Activated naive CD8-positive, alpha-beta T cell treated with anti-CD3 and anti-CD28 coated beads, Interleukin-2, amount 50 U/mL, for 16 hours (primary cell): ENCODE results near the gene NUCB2.

Experiments
- DNase-seq: peaks from one replicate; pipeline ENCODE4 v3.0.0-alpha.2; 2020; ENCODE audit warnings: low read depth, low spot score

NUCB2 gene

DNA sequence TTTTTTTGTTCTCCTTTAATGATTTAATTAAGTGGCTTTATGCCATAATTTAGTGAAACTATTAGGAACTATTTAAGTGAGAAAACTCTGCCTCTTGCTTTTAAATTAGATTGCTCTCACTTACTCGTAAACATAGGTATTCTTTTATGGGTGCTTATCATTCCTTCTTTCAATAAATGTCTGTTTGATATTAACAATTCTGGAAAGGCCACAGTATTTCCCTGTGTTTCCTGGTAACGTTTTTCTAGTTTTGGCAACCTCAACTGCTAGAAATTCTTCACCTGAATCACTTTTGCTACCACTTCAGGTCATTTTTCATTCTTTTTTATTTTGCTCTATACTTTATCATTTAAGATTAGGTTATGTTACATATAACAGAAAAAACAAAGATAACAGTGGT lies 55.1 kb downstream of the NUCB2 start:
- no peak for DNase-seq

DNA sequence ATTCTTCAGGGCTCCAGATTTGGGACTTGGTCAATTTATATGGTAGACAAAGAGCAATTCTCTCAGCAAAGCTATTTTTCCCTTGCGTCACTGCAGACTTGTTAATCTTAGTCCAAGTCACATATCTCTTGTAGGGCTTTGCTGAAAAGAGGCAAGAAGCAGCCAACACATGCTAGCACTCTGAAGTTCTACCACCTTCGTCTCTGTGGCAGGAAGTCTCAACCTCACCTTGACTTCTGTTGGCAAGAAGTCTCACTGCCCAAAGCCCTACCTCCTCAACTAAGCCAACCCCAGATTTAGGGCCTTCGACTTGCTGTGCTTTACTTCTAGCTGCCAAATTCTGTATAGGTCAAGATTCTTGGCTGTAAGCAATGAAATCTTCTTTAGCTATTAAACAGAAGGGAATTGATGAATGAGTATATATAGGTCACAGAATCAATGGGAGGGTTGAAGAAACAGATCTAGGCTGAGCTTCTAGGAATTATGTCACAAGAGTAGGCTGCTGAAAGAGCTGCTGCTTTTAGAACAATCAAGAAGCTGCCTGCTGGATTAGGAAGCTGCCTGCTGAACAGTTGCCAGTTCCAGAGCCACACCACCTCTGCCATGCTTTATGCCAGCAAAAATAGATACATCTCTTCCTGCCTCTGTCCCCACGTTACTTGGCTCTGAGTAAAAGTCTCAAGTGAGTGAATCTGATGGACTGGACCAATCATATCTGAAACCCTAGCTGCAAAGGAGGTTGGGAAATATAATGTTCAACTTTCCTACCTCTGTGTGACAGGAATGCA lies 57.5 kb downstream of the NUCB2 start:
- DNase-seq, result no peak

DNA sequence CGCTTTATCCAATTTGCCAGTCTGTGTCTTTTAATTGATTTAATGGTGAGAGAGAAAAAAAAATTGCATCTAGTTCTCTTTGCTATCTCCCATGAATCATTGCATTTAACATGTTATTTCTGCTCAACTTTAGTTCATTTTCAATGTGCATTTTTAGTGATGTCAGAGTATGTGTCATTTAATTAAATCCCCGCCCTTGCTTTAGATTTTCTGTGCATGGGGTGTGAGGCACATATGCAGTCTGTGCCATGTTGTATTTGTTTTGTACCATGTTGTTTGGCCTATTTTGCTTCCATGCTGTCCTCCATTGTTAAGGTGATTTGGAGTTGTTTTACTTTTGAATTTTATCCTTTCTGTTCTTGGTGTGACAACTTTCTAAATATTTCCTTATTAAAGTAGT lies 66.7 kb downstream of the NUCB2 start:
- no peak for DNase-seq

DNA sequence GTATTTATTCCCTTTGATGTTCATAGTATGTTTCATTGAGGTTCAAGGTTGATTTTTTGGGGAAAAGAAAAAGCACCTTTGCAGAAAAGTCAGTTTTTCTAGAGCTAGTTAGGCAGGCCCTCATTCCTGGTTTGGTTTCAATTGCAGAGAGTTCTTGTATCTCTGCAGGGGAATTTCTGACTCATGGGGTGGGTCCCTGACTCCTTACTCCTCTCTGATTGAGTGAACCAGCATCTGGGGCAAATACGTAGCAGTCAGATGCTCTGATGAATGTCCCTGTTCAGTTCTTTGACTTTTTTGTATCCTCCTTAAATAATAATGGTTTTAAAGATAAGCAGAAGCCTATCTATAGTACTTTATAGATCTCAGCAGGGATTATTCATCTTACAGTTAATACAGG lies 67.4 kb downstream of the NUCB2 start:
- no peak for DNase-seq

DNA sequence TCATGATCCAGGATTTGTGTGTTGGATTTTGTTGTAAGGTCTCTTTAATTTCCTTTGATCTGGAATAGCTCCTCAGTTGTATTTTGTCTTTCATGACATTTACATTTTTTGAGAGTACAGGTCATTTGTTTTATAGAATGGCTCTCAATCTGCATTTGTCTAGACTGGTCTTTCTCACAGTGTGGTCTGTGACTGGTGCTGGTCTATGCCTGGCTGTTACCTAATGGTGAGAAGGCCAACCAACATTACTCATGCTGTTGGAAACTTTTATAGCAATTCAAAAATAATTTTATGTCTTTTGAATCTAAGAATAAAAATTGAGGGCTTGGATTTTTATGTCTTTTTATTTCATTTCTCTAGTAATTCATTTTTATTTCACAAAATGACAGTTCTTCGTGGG lies 71.1 kb downstream of the NUCB2 start:
- no peak for DNase-seq

DNA sequence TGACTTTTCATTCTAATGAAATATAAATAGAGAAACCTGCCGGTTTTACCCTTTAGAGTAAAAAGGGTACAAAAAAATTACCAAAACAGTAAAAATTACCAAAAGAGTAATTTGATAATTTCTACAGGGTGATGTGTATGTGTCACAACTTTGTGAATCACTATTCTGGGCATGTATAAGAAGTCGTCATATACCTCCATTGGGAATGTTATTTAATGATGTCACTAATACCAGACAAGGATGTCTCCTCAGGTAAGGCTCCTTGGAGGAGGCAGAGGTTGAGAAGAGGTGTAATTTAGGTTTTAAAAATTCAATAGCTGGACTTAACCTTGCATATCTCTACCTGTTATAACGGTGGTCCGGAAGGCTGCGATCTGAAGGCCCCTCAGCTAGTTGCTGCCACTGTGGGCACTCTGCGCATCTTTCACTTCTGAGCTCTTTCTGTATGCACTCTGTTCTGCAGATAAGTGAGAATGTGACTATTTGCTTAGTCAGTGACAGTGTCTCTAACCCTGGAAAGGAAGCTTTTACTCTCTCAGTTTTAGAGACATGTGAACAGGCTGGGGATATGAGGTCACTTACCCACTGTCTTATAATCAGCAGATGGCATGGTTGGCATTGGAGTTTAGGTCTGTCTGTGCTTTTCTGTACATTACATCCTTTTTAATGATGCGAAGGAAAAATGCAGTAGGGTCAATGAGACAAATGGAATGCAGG lies 74.1 kb downstream of the NUCB2 start:
- no peak for DNase-seq

DNA sequence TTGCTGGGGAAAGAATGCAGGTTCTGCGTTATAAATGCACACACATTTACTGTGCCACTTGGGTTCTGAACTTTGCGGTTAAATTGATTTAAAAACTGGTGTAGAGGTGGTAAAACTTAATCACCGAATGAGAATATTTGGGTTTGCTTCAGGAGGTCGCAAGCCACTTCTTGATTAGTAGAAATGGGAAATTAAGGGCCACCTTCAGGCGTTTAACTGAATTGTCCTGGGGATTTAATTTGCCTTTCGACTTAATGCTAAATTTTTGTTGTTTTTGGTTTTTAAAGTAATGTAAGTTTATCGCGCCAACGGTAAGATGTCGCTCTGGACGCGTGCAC lies 74.6 kb downstream of the NUCB2 start:
- DNase-seq, result no peak

DNA sequence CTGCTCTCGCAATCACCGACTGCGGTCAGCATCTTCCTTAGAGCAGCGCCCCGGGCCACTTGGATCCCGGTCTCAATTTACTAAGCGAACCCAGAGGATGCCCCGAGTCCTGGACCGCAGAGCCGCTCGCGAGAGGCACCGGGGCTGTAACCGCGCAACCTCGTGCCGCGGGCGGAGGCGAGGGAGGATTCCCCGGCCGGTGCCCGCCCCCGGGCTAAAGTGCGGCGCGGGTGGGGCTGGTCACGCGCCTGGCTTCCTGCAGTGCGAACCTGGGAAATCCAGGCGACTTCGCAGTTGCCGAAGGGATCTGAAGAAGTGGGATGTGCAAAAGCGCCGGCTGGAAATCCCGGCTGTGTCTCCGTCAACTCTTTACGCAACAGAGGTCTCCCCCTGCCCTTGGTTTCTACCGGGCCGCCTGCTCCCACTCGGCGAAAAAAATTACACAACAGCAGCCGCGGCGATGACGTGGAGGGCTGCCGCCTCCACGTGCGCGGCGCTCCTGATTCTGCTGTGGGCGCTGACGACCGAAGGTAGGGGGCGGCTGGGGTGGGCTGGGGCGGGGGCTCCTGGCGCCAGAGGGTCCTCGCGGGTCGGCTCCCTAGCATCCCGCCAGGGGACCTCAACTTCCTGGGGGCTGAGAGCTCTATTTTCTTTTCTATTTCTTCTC lies 75.1 kb downstream of the NUCB2 start, which contains the start of gene NCR3LG1:
TSS of gene NCR3LG1 (plus strand) at position 291 of the 667 bp plus-strand sequence. CDS start at position 461, 170 bp downstream.
- peak; percentile 24 for DNase-seq

DNA sequence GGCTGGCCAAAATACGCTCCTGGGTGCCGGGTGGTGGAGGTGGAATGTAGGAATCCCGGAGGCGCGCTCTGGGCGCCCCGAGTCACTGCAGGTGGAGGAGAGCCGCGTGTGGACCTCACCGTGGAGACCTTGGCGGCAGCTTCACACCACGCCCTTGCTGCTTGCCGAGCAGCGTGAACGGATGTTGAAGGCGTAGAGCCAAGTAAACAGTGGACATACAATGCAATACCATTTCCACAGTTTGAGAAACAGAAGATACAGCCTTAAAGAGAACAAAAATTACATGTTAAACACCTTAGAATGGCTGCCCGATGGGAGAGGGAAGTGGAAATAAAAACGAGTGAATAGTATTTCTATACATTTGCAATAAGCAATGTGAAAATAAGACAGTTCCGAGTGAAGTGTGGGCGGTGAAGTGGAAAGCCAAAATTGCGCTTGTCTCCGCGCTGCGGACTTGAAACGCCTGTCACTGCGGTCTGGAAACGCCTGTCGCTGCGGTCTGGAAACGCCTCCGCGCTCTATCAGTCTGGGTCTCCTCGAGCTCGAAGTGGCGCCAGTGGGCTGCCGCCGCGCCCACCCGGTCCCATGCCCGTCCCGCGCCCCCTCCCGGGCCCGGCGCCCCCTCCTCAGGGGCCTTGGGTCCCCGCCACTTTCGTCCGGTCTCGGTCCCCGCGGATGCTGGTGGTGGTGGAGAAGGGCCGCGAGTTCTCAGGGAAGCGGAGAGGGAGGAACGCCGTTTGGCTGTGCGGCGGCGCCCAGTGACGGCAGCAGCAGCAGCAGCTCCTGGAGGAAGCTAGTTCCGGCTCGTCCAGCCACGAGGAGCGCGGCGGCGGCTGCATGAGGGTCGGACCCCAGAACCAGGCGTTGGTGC lies 76.6 kb downstream of the NUCB2 start:
- DNase-seq, result peak; percentile 21

DNA sequence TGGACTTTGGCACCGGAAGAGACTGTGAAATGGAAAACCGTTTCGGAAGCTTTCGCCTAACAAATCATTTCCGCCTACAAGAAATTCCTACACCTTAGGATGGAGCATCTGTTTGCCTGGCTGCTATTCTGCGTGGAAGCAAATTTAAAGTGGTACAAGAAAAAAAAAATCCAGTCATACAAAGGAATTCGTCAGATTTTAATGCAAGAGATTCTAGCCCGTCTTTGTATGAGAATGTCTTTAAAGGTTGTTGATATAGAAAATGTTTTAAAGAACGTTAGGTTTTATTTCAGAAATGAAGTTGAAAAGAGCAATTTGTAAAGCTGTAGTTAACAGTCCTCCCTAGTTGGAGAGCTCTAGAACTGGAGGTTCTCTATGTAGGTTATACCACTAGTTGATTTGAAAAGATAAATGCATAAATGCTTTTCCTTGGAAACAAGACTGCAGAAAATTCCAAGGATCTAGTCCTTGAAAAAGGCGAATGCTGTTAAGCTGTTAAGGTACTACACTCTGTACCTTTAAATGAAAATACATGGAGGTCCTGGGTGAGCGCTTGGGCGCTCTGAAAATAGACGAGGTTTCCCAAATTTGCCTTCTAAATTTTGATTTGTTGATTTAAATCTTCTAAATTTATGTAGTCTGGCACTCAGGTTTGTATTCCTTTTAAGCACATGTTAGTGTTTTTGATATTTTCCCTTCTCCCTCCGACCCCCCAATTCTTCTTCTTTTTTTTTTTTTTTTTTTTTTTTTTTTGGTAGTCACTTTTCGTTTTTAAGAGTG lies 77.5 kb downstream of the NUCB2 start:
- no peak for DNase-seq

DNA sequence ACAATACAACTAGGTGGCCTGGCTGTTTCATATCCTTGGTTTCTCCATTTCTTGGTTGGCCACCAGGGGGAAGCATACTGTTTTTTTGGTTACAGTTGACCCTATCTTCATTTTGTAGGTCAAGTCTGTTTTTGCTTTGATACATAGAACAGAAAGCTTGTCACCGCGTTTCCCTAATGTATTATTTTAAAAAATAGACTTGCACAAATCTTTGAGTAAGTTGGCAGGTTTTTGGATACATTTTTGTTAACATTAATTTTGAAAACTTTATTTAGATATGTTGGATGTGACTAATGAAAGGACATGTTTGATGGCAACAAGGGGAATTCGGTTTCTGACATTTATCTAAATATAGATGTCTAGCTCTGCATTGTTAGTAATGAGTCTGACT lies 78.1 kb downstream of the NUCB2 start:
- peak; percentile 32 for DNase-seq

DNA sequence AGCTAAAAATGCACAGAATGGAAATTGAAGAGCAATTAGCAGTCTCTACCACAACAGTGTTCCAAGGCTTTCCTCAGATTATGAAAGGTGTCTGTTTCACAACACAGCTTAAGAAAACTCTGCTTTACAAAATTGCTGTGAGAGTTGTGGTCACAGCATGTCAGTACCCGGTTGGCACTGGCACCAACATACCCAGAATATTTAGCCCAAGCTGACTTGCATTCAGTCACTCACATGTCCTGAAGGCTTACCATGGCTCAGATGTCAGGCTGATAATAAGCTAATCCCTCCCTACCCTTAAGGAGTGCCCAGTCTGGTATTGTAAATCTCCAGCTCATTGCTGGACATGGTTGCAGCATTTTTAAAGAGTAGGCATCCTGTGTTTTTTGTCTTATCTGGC lies 90.0 kb downstream of the NUCB2 start:
- no peak for DNase-seq

DNA sequence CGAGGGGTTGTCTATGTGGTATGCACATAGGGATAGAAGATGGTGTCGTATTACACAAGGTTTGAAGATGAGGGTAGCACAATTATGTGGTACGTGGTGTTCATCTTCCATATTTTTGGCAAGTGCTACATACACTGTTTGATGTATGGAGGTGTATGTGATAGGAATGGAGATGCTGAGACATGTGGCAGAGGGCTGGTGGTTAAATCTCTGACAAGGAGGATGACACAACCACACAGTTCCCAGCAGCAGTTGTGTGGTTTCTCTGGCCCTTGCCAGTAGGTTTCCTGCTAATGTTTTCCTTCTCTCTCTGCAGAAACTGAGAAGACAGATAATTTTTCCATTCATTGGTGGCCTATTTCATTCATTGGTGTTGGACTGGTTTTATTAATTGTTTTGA lies 92.0 kb downstream of the NUCB2 start:
- DNase-seq, result no peak

DNA sequence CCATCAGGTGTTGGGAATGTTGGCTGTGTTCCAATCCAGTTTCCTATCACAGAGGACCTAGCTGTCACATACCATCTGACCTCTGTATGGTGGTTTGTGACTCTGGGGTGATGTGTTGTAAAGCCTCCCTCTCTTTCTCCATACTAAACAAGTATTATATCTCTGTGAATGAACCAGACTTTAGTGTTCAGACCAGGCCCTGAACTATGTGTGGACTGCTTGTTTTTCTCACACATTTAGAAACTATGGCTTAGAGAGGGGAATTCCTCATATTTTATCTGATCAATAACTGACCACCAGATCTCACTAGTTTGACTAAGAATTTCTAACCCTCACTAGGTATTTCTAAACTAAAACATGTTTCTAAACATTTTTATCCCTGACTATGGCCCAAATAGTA lies 92.6 kb downstream of the NUCB2 start:
- DNase-seq, result no peak

DNA sequence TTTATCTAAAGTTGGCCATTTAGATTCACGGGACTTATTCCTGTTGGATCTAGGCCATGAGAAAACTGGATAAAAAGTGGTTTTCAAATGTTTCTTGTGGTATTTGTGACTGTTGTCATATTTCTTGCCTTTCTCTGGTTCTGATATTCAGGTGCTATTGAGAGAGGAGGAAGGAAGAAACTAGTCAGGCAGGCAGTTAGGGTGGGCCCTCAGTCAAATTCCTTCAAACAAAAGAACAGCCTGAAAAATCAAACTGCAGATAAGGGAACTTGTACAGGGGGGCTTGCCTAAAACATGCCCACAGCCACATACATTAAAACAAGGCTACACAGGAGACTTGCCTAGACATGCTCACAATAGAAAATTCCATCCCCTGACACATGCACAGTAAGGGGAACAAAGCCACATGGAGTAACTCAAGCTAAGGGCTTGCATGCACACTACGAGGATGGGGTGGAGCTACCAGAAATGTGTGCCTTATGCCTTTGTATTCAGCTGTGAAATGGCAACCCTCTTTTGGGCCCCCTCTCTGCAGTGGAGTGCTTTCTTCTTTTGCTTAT lies 93.2 kb downstream of the NUCB2 start:
- no peak for DNase-seq

DNA sequence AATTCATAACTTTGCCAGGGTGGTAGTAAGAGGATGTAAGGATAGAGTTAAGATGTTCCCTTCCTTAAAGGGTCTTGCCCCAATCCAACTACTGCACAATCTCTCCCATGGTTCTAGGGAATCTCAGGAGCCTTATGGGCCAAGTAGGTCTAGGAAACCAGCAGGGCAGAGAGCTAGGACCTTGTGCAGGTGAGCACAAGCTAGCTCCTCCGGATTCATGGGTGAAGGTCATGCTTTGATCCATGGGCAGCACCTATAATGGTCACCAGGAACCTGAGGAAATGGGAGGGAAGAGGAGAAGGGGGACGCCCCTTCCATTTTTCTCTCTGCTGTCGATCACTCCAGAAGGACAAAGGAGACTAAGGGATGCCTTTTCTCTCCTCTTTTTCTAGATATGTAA lies 95.1 kb downstream of the NUCB2 start:
- no peak for DNase-seq

DNA sequence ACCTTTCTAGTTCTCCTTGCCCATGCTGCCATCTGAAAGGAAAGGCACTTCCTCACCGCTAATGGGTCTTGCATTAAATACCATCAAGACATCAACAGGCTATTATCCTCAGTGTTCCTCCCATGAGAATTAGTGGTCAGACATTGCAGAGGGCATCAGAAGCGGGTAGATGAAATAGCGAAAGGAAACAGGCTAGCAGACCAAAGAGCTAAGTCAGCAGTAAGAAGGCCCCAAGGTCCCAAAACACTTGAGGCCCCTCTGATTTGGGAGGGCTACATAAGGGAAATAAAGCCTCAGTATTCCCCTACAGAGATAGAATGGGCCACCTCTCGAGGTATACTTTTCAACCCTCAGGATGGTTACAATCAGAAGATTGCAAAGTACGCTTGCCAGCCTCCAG lies 99.0 kb downstream of the NUCB2 start:
- DNase-seq, result no peak

DNA sequence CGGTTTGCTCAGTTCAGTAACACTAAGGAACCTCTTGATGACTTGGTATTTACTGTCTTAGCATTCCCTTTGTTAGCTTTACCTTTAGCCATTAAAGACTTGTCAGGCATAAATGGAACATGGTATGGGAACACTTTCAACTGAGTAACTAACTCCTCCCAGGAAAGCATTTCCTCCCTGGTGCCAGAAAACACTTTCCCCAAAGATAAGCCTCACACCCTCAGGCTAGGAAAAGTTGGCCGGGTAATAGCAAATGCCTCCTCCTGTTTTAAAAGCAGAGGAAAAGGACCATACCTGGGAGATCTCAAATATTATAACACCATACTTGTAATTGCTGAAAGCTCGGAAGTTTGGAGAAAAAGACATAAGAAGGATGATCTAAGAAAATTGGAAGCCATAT lies 100.0 kb downstream of the NUCB2 start:
- DNase-seq, result no peak

DNA sequence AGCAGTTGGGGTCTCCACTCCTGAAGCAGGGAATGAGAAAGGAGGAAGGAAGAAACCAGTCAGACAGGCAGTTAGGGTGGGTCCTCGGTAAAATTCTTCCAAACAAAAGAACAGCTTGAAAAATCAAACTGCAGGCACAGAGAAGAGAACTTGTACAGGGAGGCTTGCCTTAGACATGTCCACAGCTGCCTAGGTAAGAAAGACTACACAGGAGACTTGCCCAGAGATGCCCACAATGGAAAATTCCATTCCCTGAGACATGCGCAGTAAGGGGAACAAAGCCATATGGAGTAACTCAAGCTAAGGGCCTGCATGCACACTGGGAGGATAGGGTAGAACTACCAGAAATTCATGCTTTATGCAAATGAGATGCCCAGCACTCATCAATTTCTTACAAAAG lies 102.1 kb downstream of the NUCB2 start:
- DNase-seq, result no peak

DNA sequence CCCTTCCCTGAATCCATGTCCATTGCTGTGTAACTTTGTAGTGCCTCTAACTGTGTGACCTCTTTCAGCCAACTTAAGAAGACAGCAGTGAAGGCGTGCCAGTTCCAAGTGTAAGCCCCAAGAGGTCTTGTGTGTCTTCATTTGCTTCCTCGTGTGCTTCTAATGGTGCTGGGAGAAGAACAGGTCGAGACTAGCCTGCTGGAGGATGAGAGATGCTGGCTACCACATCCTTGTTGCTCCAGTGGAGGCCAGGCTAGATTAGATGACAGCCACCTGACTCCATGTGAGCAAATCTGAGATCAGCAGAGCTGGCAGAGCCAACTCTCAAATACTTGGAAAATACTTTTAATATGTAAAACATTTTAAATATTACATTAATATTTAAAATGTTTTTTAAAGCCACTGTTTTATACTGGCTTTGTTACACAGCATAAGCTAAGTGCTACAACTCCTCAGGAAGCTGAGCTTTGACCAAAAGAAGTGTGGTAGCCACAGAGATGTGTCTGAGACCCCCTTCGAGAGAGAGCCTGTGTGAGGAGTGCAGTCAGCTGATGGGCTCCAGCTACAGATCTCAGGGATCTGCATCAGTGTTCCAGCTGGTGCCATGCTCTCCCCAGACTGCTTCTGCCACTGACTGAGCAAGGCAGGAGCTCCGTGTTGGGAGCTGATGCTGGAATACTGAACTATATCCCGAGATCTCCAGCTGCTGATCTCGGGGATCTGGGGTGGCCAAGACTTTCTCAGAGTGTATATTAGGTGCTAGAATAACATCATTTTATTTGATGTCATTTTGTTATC lies 103.0 kb downstream of the NUCB2 start:
- DNase-seq, result no peak
